HepG2 (cell line): ENCODE measurements around the gene CHTF8. TPM values are rescaled to one million over a fixed set of nuclear protein-coding genes. Genes with fewer than 3 reads are reported as not detected.

Experiments
- GATAD2A ChIP-seq: IDR thresholded peaks from 2 replicates; pipeline ENCODE4 v1.6.1; 2016
- GLI4 ChIP-seq: sonication (generic); formaldehyde crosslinking; IDR thresholded peaks from 2 replicates; pipeline ENCODE4 v1.5.1; 2020; ENCODE audit warnings: missing genetic modification reagents, mild to moderate bottlenecking, moderate library complexity, borderline replicate concordance
- HNF4A ChIP-seq: sonication (generic); formaldehyde crosslinking; IDR thresholded peaks from 2 replicates; pipeline ENCODE4 v1.4.0; 2020; ENCODE audit warnings: missing genetic modification reagents
- HOXA7 ChIP-seq: sonication (generic); formaldehyde crosslinking; IDR thresholded peaks from 2 replicates; pipeline ENCODE4 v1.8.1; 2022; ENCODE audit warnings: mild to moderate bottlenecking, missing genetic modification reagents, moderate library complexity
- MLLT10 ChIP-seq: sonication (generic); formaldehyde crosslinking; IDR thresholded peaks from 2 replicates; pipeline ENCODE4 v1.4.0; 2020; ENCODE audit warnings: missing genetic modification reagents
- NBN ChIP-seq: fragments of 450-650 bp; conservative IDR thresholded peaks from 2 replicates; pipeline ENCODE4 v1.6.1; 2017
- RFXANK ChIP-seq: IDR thresholded peaks from 2 replicates; pipeline ENCODE4 v1.6.1; 2016
- SMARCE1 ChIP-seq: fragments of 450-650 bp; IDR thresholded peaks from 2 replicates; pipeline ENCODE4 v1.6.1; 2017; ENCODE audit warnings: borderline replicate concordance
- TBP ChIP-seq: sonication (generic); formaldehyde crosslinking; IDR thresholded peaks from 2 replicates; pipeline ENCODE4 v1.5.0; 2020; ENCODE audit warnings: missing genetic modification reagents
- TBX2 ChIP-seq: sonication (generic); formaldehyde crosslinking; IDR thresholded peaks from 2 replicates; pipeline ENCODE4 v1.5.0; 2020; ENCODE audit warnings: missing genetic modification reagents, mild to moderate bottlenecking, borderline replicate concordance
- TOE1 ChIP-seq: sonication (generic); formaldehyde crosslinking; IDR thresholded peaks from 2 replicates; pipeline ENCODE4 v1.4.0; 2020; ENCODE audit warnings: mild to moderate bottlenecking, missing genetic modification reagents
- ZNF468 ChIP-seq: sonication (generic); formaldehyde crosslinking; IDR thresholded peaks from 2 replicates; pipeline ENCODE4 v1.8.0; 2022; ENCODE audit warnings: mild to moderate bottlenecking, moderate library complexity, missing genetic modification reagents
- ZNF841 ChIP-seq: sonication (generic); formaldehyde crosslinking; IDR thresholded peaks from 2 replicates; pipeline ENCODE4 v1.8.1; 2023; ENCODE audit warnings: missing genetic modification reagents, borderline replicate concordance
- ZNF883 ChIP-seq: sonication (generic); formaldehyde crosslinking; IDR thresholded peaks from 2 replicates; pipeline ENCODE4 v1.5.1; 2020; ENCODE audit warnings: mild to moderate bottlenecking, missing genetic modification reagents; ENCODE audit errors: not compliant biosample characterization
- polyA plus RNA-seq, 8 experiments: library from polyadenylated mRNA; depleted of rRNA in 3 of 8; stranded (reverse) in 7 of 8; unstranded in 1 of 8; fragments of >200 nt; fragmentation: Illumina TruSeq in 4 of 8; extraction: Trizol in 4 of 8; gene quantifications; 2 replicates each; pipeline versions ENCODE4 v1.2.1 to v1.2.3, GENCODE V29; 2011 to 2016; ENCODE audit warnings: low read depth in 4 of 8, missing spikeins in 1 of 8, mixed read lengths in 1 of 8; ENCODE audit not compliant: insufficient read depth in 1 of 8
- total RNA-seq, 5 experiments: library from RNA; depleted of rRNA; stranded (reverse); fragments of >200 nt; fragmentation: Illumina TruSeq; extraction: Trizol; gene quantifications; 2 replicates each; pipeline ENCODE4 v1.2.3, GENCODE V29; 2016; ENCODE audit warnings: low read depth in 1 of 5
- TF ChIP-seq, protein P1 (sequence below): sonication (generic); formaldehyde crosslinking; IDR thresholded peaks from 2 replicates; pipeline ENCODE4 v1.5.1; 2020; ENCODE audit warnings: missing genetic modification reagents, mild to moderate bottlenecking, borderline replicate concordance
- TF ChIP-seq, protein P2 (sequence below): IDR thresholded peaks from 2 replicates; pipeline ENCODE4 v1.6.1; 2016; ENCODE audit warnings: control low read depth
- TF ChIP-seq, protein P3 (sequence below): sonication (generic); formaldehyde crosslinking; IDR thresholded peaks from 2 replicates; pipeline ENCODE4 v1.4.0; 2020; ENCODE audit warnings: missing genetic modification reagents, borderline replicate concordance
- TF ChIP-seq, protein P4 (sequence below): sonication (generic); formaldehyde crosslinking; IDR thresholded peaks from 2 replicates; pipeline ENCODE4 v1.4.0; 2020; ENCODE audit warnings: missing genetic modification reagents

The CHTF8 gene
- total and polyA plus RNA-seq, 2 of the 13 experiments (the other 11 are each of a cell fraction or from before 2014, with no cell fraction given) = 37.2 to 67.5 TPM

DNA sequence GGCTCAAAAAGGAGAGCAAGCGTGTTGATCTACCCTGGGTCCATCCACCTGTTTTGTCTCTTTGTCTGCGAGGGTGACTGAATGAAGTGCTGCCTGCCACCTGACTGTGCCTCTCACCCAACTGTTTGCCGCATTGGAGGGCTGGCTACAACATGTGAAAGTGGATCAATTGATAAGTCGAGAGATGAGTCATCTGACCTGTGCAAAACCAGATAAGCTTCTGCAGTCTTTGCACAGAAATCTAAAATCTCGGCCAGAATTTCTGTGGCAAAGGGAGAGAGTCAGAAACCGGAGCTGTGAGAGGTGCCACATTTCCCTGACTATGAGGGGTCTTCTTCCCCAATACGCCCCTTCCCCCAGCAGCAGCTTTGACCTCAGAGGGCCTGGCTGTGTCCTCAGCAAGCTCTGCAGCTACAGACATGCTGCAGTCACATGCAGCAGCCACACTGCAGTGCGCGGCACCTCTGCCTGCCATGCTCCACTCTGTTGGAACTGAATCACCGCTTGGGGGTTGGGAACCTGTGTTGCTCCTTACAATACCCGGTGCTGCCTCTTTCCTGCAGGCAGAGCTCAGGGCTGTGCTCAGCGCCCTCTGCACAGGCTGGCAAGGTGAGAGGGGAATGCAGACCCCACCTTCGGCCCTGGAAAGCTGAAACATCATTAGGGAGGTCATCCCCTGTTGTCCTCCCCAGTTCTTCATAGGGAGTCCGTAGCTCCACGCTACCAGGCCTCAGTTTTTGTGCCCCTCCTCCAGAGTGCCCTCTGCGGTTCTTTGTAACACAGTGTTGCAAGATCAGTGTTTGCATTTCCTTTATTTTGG, 43.1 kb downstream of the CHTF8 start (continued):
- TF ChIP-seq, protein P1, sequence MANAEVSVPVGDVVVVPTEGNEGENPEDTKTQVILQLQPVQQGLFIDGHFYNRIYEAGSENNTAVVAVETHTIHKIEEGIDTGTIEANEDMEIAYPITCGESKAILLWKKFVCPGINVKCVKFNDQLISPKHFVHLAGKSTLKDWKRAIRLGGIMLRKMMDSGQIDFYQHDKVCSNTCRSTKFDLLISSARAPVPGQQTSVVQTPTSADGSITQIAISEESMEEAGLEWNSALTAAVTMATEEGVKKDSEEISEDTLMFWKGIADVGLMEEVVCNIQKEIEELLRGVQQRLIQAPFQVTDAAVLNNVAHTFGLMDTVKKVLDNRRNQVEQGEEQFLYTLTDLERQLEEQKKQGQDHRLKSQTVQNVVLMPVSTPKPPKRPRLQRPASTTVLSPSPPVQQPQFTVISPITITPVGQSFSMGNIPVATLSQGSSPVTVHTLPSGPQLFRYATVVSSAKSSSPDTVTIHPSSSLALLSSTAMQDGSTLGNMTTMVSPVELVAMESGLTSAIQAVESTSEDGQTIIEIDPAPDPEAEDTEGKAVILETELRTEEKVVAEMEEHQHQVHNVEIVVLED (CRISPR knock-in tag) = no peak
- TF ChIP-seq SMARCE1 (no peak), ZNF468 (no peak), RFXANK (no peak), GATAD2A (peak; percentile 31), TOE1 (no peak), TBX2 (CRISPR knock-in tag) (no peak), MLLT10 (CRISPR knock-in tag) (no peak), ZNF883 (peak; percentile 52), NBN (no peak), HOXA7 (CRISPR knock-in tag) (peak; percentile 58), HNF4A (CRISPR knock-in tag) (no peak), ZNF841 (CRISPR knock-in tag) (no peak), TBP (CRISPR knock-in tag) (no peak), GLI4 (CRISPR knock-in tag) (peak; percentile 27; the same call in 1 of the 2 replicates)
- TF ChIP-seq, protein P2, sequence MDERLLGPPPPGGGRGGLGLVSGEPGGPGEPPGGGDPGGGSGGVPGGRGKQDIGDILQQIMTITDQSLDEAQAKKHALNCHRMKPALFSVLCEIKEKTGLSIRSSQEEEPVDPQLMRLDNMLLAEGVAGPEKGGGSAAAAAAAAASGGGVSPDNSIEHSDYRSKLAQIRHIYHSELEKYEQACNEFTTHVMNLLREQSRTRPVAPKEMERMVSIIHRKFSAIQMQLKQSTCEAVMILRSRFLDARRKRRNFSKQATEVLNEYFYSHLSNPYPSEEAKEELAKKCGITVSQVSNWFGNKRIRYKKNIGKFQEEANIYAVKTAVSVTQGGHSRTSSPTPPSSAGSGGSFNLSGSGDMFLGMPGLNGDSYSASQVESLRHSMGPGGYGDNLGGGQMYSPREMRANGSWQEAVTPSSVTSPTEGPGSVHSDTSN (CRISPR knock-in tag) = no peak
- TF ChIP-seq, protein P3, sequence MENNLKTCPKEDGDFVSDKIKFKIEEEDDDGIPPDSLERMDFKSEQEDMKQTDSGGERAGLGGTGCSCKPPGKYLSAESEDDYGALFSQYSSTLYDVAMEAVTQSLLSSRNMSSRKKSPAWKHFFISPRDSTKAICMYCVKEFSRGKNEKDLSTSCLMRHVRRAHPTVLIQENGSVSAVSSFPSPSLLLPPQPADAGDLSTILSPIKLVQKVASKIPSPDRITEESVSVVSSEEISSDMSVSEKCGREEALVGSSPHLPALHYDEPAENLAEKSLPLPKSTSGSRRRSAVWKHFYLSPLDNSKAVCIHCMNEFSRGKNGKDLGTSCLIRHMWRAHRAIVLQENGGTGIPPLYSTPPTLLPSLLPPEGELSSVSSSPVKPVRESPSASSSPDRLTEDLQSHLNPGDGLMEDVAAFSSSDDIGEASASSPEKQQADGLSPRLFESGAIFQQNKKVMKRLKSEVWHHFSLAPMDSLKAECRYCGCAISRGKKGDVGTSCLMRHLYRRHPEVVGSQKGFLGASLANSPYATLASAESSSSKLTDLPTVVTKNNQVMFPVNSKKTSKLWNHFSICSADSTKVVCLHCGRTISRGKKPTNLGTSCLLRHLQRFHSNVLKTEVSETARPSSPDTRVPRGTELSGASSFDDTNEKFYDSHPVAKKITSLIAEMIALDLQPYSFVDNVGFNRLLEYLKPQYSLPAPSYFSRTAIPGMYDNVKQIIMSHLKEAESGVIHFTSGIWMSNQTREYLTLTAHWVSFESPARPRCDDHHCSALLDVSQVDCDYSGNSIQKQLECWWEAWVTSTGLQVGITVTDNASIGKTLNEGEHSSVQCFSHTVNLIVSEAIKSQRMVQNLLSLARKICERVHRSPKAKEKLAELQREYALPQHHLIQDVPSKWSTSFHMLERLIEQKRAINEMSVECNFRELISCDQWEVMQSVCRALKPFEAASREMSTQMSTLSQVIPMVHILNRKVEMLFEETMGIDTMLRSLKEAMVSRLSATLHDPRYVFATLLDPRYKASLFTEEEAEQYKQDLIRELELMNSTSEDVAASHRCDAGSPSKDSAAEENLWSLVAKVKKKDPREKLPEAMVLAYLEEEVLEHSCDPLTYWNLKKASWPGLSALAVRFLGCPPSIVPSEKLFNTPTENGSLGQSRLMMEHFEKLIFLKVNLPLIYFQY (CRISPR knock-in tag) = no peak
- TF ChIP-seq, protein P4, sequence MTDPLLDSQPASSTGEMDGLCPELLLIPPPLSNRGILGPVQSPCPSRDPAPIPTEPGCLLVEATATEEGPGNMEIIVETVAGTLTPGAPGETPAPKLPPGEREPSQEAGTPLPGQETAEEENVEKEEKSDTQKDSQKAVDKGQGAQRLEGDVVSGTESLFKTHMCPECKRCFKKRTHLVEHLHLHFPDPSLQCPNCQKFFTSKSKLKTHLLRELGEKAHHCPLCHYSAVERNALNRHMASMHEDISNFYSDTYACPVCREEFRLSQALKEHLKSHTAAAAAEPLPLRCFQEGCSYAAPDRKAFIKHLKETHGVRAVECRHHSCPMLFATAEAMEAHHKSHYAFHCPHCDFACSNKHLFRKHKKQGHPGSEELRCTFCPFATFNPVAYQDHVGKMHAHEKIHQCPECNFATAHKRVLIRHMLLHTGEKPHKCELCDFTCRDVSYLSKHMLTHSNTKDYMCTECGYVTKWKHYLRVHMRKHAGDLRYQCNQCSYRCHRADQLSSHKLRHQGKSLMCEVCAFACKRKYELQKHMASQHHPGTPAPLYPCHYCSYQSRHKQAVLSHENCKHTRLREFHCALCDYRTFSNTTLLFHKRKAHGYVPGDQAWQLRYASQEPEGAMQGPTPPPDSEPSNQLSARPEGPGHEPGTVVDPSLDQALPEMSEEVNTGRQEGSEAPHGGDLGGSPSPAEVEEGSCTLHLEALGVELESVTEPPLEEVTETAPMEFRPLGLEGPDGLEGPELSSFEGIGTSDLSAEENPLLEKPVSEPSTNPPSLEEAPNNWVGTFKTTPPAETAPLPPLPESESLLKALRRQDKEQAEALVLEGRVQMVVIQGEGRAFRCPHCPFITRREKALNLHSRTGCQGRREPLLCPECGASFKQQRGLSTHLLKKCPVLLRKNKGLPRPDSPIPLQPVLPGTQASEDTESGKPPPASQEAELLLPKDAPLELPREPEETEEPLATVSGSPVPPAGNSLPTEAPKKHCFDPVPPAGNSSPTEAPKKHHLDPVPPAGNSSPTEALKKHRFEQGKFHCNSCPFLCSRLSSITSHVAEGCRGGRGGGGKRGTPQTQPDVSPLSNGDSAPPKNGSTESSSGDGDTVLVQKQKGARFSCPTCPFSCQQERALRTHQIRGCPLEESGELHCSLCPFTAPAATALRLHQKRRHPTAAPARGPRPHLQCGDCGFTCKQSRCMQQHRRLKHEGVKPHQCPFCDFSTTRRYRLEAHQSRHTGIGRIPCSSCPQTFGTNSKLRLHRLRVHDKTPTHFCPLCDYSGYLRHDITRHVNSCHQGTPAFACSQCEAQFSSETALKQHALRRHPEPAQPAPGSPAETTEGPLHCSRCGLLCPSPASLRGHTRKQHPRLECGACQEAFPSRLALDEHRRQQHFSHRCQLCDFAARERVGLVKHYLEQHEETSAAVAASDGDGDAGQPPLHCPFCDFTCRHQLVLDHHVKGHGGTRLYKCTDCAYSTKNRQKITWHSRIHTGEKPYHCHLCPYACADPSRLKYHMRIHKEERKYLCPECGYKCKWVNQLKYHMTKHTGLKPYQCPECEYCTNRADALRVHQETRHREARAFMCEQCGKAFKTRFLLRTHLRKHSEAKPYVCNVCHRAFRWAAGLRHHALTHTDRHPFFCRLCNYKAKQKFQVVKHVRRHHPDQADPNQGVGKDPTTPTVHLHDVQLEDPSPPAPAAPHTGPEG (CRISPR knock-in tag) = no peak
